Fibroblast of pulmonary artery (primary cell): ENCODE data around the gene TMEM132E.

Source experiments
- DNase-seq: peaks from one replicate; pipeline ENCODE4 v3.0.0-alpha.2; 2010; ENCODE audit warnings: low read depth
- H3K4me3 ChIP-seq: replicated peaks from 2 replicates; pipeline ENCODE4 v1.5.1; 2011; ENCODE audit warnings: low read depth, mild to moderate bottlenecking, control low read depth, low read length, moderate library complexity
- CTCF ChIP-seq: IDR thresholded peaks from 2 replicates; pipeline ENCODE4 v1.5.1; 2011; ENCODE audit warnings: mild to moderate bottlenecking, control low read depth, low read length, inconsistent platforms; ENCODE audit errors: missing control alignments

The TMEM132E gene

GRCh38 chr17:34586346-34586846 lies 7.0 kb downstream of the TMEM132E start:
- no peak for DNase-seq
- H3K4me3 ChIP-seq, result no peak overlapping the region
- TF ChIP-seq CTCF, result no peak

- H3K4me3 ChIP-seq, result no peak overlapping the region
- TF ChIP-seq CTCF, result no peak
- no peak for DNase-seq
Observed at GRCh38 chr17:34588266-34588665, 8.9 kb downstream of the TMEM132E start.

GRCh38 chr17:34589120-34589965 lies 10.0 kb downstream of the TMEM132E start:
- TF ChIP-seq CTCF, result no peak
- DNase-seq, result no peak
- H3K4me3 ChIP-seq, result no peak overlapping the region

- H3K4me3 ChIP-seq, result no peak overlapping the region
- no peak for DNase-seq
- TF ChIP-seq CTCF, result no peak
Observed at GRCh38 chr17:34592002-34592401, 12.6 kb downstream of the TMEM132E start.

- no peak for TF ChIP-seq CTCF
- DNase-seq, result no peak
- no peak overlapping the region for H3K4me3 ChIP-seq
Observed at GRCh38 chr17:34596920-34597319, 17.5 kb downstream of the TMEM132E start.

- no peak overlapping the region for H3K4me3 ChIP-seq
- TF ChIP-seq CTCF, result no peak
- no peak for DNase-seq
Observed at GRCh38 chr17:34598161-34598776, 18.9 kb downstream of the TMEM132E start.
